ENCODE results near the gene NR2C2. TPM values are rescaled to one million over a fixed set of nuclear protein-coding genes. Genes with fewer than 3 reads are reported as not detected.

Gene NR2C2
- total RNA-seq, 1 experiment from 2014 or later = 50.8 TPM

DNA sequence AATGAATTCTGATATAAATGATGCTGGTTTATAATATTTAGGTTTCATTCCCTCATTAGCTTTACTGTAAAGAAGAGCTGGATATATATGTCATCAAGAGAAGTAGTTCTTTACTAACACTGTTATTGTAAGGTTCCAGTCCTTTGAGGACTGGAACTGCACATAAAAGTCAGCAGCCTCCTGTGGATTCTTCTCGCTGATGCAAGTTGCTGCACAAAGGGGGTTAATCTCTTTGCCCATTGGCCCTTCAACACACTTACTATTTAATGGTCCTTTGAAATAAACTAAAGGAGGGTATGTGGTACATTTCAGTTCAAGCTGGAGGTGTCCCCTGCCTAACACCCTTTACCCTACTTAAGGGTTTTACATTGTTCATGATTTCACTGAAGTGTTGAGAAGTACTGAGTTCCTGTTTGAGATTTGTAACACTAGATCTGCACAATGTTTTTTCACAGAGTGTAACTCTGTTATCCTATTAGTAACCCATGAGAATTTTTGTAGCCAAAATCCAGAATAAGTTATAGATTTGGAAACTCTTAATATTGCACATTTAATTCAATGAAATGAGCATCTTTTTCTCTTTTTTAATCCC lies 43.9 kb downstream of the NR2C2 start:
- no peak for TF ChIP-seq MXD4 (CRISPR knock-in tag; IDR thresholded peaks at IDR 0.05; ENCODE audit: borderline replicate concordance)
- no peak for TF ChIP-seq HMGA2 (CRISPR knock-in tag; IDR thresholded peaks at IDR 0.05)
- TF ChIP-seq SOX15 (CRISPR knock-in tag; IDR thresholded peaks at IDR 0.05) = no peak
- no peak for TF ChIP-seq ZNF232 (CRISPR knock-in tag; IDR thresholded peaks at IDR 0.05)
- no peak for TF ChIP-seq GRHL2 (CRISPR knock-in tag; IDR thresholded peaks at IDR 0.05; ENCODE audit: insufficient replicate concordance, severe bottlenecking)
- TF ChIP-seq SMAD4 (CRISPR knock-in tag; IDR thresholded peaks at IDR 0.05) = no peak
- no peak for TF ChIP-seq CREB1 (CRISPR knock-in tag; IDR thresholded peaks at IDR 0.05)
- TF ChIP-seq, protein P1, sequence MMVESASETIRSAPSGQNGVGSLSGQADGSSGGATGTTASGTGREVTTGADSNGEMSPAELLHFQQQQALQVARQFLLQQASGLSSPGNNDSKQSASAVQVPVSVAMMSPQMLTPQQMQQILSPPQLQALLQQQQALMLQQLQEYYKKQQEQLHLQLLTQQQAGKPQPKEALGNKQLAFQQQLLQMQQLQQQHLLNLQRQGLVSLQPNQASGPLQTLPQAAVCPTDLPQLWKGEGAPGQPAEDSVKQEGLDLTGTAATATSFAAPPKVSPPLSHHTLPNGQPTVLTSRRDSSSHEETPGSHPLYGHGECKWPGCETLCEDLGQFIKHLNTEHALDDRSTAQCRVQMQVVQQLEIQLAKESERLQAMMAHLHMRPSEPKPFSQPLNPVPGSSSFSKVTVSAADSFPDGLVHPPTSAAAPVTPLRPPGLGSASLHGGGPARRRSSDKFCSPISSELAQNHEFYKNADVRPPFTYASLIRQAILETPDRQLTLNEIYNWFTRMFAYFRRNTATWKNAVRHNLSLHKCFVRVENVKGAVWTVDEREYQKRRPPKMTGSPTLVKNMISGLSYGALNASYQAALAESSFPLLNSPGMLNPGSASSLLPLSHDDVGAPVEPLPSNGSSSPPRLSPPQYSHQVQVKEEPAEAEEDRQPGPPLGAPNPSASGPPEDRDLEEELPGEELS (CRISPR knock-in tag; IDR thresholded peaks at IDR 0.05) = no peak
- TF ChIP-seq, protein P2, sequence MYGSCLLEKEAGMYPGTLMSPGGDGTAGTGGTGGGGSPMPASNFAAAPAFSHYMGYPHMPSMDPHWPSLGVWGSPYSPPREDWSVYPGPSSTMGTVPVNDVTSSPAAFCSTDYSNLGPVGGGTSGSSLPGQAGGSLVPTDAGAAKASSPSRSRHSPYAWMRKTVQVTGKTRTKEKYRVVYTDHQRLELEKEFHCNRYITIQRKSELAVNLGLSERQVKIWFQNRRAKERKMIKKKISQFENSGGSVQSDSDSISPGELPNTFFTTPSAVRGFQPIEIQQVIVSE (CRISPR knock-in tag; IDR thresholded peaks at IDR 0.05; ENCODE audit: borderline replicate concordance) = no peak
- TF ChIP-seq, protein P3, sequence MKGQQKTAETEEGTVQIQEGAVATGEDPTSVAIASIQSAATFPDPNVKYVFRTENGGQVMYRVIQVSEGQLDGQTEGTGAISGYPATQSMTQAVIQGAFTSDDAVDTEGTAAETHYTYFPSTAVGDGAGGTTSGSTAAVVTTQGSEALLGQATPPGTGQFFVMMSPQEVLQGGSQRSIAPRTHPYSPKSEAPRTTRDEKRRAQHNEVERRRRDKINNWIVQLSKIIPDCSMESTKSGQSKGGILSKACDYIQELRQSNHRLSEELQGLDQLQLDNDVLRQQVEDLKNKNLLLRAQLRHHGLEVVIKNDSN (CRISPR knock-in tag; IDR thresholded peaks at IDR 0.05) = no peak
- TF ChIP-seq ZNF396 (CRISPR knock-in tag; IDR thresholded peaks at IDR 0.05; ENCODE audit: borderline replicate concordance) = no peak
- TF ChIP-seq, protein P4, sequence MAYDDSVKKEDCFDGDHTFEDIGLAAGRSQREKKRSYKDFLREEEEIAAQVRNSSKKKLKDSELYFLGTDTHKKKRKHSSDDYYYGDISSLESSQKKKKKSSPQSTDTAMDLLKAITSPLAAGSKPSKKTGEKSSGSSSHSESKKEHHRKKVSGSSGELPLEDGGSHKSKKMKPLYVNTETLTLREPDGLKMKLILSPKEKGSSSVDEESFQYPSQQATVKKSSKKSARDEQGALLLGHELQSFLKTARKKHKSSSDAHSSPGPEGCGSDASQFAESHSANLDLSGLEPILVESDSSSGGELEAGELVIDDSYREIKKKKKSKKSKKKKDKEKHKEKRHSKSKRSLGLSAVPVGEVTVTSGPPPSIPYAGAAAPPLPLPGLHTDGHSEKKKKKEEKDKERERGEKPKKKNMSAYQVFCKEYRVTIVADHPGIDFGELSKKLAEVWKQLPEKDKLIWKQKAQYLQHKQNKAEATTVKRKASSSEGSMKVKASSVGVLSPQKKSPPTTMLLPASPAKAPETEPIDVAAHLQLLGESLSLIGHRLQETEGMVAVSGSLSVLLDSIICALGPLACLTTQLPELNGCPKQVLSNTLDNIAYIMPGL (CRISPR knock-in tag; IDR thresholded peaks at IDR 0.05) = no peak
- TF ChIP-seq, protein P5, sequence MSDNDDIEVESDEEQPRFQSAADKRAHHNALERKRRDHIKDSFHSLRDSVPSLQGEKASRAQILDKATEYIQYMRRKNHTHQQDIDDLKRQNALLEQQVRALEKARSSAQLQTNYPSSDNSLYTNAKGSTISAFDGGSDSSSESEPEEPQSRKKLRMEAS (CRISPR knock-in tag; IDR thresholded peaks at IDR 0.05) = no peak
- no peak for TF ChIP-seq NR3C1 (CRISPR knock-in tag; conservative IDR thresholded peaks at IDR 0.05; ENCODE audit: low read depth)

DNA sequence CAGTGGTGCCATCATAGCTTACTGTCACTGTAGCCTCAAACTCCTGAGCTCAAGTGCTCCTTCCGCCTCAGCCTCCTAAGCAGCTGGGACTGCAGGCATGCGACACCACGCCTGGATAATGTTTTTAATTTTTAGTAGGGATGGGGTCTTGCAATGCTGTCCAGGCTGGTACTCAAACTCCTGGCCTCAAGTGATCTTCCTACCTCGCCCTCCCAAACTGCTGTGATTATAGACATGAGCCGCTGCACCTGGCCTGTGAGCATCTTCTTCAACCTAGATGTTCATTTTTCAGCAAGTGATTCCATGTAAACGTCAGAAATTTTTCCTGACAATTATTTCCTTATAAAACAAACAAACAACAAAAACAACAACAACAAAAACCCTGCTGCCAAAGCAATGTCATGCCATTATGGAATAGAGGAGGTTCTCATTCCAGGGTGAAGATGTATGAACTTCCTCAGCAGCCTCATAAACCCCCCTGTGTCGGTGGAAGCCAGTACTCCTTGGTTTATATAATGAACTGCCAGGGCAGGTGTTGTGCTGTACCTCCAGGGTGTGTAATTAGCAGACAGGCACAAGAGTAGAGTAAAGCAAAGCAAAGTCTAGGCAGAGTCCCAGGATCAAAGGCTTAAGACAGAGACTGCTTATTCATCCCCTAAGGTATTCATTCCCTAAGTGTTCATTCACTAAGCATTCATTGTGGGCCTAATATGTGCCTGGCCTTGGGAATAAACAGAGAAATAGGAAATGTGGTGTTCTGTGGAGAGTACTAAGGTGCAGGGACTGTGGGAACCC lies 44.6 kb downstream of the NR2C2 start:
- 0 out of 2 replicates have a peak, but pooled peaks have one; percentile 3 for TF ChIP-seq ZNF121 (CRISPR knock-in tag; IDR thresholded peaks at IDR 0.05)
- TF ChIP-seq, protein P6, sequence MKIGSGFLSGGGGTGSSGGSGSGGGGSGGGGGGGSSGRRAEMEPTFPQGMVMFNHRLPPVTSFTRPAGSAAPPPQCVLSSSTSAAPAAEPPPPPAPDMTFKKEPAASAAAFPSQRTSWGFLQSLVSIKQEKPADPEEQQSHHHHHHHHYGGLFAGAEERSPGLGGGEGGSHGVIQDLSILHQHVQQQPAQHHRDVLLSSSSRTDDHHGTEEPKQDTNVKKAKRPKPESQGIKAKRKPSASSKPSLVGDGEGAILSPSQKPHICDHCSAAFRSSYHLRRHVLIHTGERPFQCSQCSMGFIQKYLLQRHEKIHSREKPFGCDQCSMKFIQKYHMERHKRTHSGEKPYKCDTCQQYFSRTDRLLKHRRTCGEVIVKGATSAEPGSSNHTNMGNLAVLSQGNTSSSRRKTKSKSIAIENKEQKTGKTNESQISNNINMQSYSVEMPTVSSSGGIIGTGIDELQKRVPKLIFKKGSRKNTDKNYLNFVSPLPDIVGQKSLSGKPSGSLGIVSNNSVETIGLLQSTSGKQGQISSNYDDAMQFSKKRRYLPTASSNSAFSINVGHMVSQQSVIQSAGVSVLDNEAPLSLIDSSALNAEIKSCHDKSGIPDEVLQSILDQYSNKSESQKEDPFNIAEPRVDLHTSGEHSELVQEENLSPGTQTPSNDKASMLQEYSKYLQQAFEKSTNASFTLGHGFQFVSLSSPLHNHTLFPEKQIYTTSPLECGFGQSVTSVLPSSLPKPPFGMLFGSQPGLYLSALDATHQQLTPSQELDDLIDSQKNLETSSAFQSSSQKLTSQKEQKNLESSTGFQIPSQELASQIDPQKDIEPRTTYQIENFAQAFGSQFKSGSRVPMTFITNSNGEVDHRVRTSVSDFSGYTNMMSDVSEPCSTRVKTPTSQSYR (CRISPR knock-in tag; IDR thresholded peaks at IDR 0.05) = no peak
- DNase-seq (ENCODE audit: low spot score) = no peak
- no peak overlapping the region for H3K4me3 Mint-ChIP-seq
- POLR2A ChIA-PET = no interaction called here
- no peak for ATAC-seq
- H3K27ac Mint-ChIP-seq = no peak overlapping the region
- H3K36me3 Mint-ChIP-seq = no peaks in the 10 kb centered on the region
- H3K9me3 Mint-ChIP-seq = no peaks in the 10 kb centered on the region
- CTCF ChIA-PET = no interaction called here
- peaks cover 57% of the 10 kb centered on the region for H3K27me3 Mint-ChIP-seq (ENCODE audit: low read depth)
- peaks cover 32% of the 10 kb centered on the region for H3K4me1 Mint-ChIP-seq

More for the DNA sequence above, 43.9 kb downstream of the NR2C2 start:
- H3K4me3 Mint-ChIP-seq = no peak overlapping the region
- DNase-seq (ENCODE audit: low spot score) (no peak), ATAC-seq (no peak)
- ChIA-PET POLR2A (no interaction called here), CTCF (no interaction called here)
- H3K27ac Mint-ChIP-seq = no peak overlapping the region
- H3K9me3 Mint-ChIP-seq = no peaks in the 10 kb centered on the region
- H3K4me1 Mint-ChIP-seq = peaks cover 32% of the 10 kb centered on the region
- no peaks in the 10 kb centered on the region for H3K36me3 Mint-ChIP-seq
- peaks cover 62% of the 10 kb centered on the region for H3K27me3 Mint-ChIP-seq (ENCODE audit: low read depth)
